VCaP (cell line): ENCODE results near the gene ABHD16A.

Source experiments
- H3K27ac ChIP-seq: fragments of 450-650 bp; 2 replicates; pipeline ENCODE4 v1.5.1; 2017
- TF ChIP-seq, protein P1 (sequence below): fragments of 450-650 bp; conservative IDR thresholded peaks from 2 replicates; pipeline ENCODE4 v1.5.1; 2017; ENCODE audit warnings: mild to moderate bottlenecking, moderate library complexity

Gene ABHD16A

DNA sequence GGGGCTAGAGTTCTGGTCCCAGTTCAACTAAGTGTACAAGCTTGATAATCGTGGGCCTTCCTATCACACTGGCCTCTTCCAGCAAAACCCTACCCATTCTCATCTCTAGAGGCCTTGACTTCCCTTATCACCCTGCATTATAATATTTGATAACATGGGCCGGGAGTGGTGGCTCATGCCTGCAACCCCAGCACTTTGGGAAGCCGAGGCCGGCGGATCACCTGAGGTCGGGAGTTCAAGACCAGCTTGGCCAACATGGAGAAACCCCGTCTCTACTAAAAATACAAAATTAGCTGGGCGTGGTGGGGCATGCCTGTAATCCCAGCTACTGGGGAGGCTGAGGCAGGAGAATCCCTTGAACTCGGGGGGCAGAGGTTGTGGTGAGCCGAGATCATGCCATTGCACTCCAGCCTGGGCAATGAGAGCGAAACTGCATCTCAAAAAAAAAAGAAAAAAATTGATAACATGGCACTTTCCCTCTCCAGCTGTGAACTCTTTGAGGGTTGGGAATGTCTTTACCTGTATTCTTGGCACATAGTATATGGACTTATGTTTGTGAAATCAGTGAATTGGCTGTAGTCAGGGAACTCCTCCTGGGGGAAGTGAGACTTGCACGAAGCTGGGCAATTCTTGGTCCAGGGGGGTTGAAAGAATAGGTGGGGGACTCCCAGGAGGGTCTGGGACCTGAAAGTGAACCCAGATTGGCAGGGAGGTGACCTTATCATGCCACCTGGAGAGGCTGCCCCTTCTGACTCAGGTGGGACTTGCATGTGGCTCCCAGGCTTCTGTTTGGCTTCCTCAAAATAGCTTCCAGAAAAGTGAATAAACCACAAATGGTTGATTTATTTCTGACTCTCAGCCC, 41.6 kb downstream of the ABHD16A start:
- TF ChIP-seq, protein P1, sequence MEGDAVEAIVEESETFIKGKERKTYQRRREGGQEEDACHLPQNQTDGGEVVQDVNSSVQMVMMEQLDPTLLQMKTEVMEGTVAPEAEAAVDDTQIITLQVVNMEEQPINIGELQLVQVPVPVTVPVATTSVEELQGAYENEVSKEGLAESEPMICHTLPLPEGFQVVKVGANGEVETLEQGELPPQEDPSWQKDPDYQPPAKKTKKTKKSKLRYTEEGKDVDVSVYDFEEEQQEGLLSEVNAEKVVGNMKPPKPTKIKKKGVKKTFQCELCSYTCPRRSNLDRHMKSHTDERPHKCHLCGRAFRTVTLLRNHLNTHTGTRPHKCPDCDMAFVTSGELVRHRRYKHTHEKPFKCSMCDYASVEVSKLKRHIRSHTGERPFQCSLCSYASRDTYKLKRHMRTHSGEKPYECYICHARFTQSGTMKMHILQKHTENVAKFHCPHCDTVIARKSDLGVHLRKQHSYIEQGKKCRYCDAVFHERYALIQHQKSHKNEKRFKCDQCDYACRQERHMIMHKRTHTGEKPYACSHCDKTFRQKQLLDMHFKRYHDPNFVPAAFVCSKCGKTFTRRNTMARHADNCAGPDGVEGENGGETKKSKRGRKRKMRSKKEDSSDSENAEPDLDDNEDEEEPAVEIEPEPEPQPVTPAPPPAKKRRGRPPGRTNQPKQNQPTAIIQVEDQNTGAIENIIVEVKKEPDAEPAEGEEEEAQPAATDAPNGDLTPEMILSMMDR, result no peak
- H3K27ac ChIP-seq, result peak overlapping the region; percentile 91

DNA sequence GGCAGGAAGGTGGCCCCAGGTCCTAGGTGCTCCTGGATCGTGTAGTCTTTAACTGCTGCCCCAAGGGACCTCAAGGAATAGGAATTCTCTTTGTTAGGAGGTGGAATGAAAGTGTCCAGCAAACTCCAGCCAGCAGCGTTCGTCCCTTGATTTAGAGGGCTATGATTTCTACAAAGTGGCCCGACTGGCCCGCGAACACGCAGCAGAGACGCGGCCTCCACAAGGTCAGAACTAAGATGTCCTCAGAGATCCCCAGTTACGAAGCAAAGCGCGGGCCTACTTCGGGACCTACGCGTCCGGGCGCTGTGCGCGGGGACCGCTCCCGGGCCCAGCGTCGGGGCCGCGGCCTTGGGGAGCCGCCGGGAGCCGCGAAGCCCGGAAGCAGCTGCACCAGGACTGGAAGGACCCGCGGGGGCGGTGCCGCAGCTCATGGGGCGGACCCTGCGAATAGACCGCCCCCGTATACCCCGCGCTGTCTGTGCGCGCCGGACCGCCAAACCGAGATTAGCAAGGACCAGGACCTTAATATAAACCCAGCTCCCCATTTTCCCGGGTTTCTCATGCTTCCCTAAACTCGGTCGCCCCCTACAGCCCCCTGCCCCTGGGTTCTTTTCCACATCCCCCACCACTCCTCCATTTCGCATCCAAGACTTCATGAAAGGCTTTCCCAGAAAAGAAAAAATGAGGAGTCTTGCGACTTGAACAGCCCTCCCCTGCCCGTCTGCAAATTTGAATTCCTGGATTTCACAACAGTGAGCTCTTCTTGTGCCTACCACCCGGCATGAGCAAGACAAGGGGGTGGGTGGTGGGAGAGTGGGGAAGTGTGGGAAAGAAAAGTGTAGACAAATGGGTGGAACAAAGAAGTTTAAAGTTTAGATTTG, 42.5 kb downstream of the ABHD16A start, which contains the start of gene C6orf47:
C6orf47 (minus strand) TSS at position 398 of the 881 bp plus-strand sequence. CDS start 831 bp downstream, outside the sequence.
- TF ChIP-seq, protein P1, result no peak
- peak within 1 kb of the TSS; percentile 78 for H3K27ac ChIP-seq

DNA sequence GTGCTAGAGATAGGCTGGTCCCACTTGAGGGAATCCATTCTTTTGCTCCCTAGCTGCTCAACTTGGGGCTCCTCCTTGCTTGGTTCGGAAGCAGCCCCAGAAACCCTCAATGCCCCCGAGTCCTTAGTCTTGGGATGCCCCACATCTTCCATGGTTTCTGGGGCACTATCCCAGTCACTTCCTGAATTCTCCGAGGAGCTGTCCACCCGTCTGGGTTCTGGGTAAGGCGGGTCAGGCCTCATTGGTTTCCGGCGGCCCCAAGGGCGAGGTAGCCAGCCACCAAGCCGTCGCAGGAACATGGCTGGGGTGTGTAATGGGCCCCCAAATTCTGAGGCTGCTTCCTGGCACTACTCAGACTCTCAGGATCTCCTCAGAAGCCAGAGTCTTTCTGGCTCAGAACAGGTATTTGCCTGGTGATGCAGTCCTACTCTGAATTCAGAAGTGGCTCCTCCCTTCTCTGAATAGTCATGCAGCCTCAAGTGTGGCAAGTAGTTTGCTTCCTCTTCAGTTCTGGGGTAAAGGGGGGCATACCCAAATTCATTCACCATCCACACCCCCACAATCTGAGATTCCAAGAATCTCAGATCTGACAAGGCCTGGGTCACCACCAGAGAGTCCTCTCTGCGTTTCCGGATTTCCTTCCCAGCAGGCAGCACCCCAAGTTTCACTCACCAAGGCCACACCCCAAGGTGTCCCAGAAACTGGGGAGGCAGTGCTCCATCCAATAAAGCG, 43.3 kb downstream of the ABHD16A start:
- TF ChIP-seq, protein P1, result no peak
- H3K27ac ChIP-seq, result peak overlapping the region; percentile 78

DNA sequence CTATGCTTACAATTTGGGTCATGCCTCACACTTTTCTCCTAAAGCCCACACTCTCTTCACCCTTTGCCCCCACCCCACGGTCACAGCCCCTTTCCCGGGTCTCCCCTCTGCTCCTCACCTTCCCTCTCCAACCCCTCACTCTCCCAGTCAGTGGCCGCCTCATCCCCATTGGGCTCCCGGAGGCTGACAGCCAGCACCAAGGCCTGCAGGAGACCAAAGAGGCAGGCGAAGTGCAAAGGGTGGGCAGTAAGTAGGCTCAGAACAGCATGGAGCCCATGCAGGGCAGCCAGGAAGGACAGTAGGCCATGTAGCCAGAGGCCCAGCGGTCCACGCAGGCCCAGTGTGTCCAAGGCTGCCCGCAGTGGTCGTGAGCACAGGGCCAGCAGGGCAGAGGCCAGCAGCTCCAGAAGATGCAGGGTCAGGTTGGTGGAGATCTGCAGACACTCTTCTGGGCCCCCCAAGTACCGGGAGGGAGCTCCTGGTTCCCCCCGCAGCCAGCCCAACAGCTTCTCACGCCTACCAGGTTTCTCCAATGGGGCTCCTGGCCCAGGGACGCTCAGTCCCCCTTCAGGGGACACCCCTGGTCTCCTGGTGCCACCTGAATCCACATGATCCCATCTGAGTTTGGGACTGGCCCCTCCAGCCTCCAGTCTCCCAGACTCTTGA, 44.0 kb downstream of the ABHD16A start:
- H3K27ac ChIP-seq, result peak overlapping the region; percentile 78; the same call in 1 of the 2 replicates
- TF ChIP-seq, protein P1, result no peak

DNA sequence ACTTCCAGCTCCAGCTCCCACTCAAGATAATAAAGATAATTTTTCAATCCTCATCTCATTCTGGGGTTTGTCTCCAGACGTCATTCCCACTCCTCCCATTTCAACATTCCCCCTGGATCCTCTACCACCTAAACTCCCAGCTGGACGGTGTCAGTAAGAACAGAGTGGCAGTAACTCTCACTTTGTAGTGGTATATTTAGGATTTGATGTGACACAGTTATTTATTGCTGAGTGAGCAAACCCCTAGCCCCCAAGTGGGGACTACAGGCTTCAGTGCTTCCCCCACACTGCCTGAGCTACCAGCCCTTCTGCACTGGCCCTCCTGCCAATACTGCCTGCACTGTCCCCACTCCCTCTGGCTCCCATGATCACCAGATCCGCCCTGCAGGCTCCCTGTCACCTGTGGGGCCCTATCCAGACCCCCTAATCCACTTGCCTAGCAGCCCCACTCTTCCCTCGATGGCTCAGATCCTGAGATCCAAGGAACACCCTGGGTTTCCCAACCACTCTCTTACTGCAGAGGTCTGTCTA, 44.9 kb downstream of the ABHD16A start:
- TF ChIP-seq, protein P1, result no peak
- no peak overlapping the region; the same call in 1 of the 2 replicates for H3K27ac ChIP-seq

DNA sequence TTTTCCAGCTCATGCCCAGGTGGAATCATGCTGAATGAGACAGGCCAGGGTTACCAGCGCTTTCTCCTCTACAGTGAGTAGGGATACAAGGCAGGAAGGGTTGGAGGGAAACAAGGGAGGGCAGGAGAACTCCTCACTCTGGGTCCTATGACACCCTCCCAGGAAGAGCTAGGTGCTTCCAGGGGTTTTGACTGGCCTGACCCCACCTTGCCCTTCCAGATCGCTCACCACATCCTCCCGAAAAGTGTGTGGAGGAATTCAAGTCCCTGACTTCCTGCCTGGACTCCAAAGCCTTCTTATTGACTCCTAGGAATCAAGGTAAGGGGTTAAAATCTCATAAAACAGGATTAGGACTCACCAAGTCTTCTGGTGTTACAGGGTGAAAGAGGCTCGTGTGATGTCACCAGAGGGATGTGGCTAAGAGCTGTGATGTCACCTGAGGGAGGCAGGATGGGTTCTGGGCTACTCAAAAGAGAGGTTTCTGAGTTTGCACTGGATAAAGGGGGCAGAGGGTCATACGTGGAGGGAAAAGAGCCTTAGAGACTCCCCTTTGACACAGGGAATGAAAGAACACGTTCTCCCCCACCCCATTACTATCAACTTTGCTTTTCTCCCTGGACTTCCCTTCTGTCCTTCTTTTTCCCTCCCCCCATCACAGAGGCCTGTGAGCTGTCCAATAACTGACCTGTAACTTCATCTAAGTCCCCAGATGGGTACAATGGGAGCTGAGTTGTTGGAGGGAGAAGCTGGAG, 45.5 kb downstream of the ABHD16A start:
- TF ChIP-seq, protein P1, result no peak
- no peak overlapping the region for H3K27ac ChIP-seq
